Ascending aorta (tissue), 2 donors: Measurements from ENCODE around the gene KAT7. TPM values are rescaled to one million over a fixed set of nuclear protein-coding genes. Genes with fewer than 3 reads are reported as not detected.

Experiments used
- DNase-seq, 2 donors: peaks; one replicate each; pipeline ENCODE4 v3.0.0-alpha.2; 2019; ENCODE audit warnings: low spot score in 2 of 2
- H3K27ac ChIP-seq, 2 donors: fragments of 200-600 bp; sonication (generic); one replicate each; pipeline ENCODE4 v1.5.1; 2016 to 2017; ENCODE audit warnings: mild to moderate bottlenecking in 1 of 2
- H3K27me3 ChIP-seq: fragments of 200-600 bp; sonication (generic); one replicate; pipeline ENCODE4 v1.5.1; 2017
- H3K36me3 ChIP-seq, 2 donors: fragments of 200-600 bp; sonication (generic); one replicate each; pipeline ENCODE4 v1.5.1; 2016
- H3K4me1 ChIP-seq, 2 donors: fragments of 200-600 bp; sonication (generic); one replicate each; pipeline ENCODE4 v1.5.1; 2016 to 2017; ENCODE audit warnings: mild to moderate bottlenecking in 1 of 2
- H3K4me3 ChIP-seq, 2 donors: fragments of 200-600 bp; sonication (generic); one replicate each; pipeline ENCODE4 v1.5.1; 2016 to 2017; ENCODE audit warnings: mild to moderate bottlenecking in 1 of 2
- H3K9me3 ChIP-seq, 2 donors: fragments of 200-600 bp; sonication (generic); one replicate each; pipeline ENCODE4 v1.5.1; 2016
- intact Hi-C: fragments of 100-400 bp; cut with DNase I; formaldehyde crosslinking; loops from one replicate; pipeline ENCODE4 v1.15.1; 2023
- total RNA-seq: library from RNA; depleted of rRNA; stranded (reverse); fragments of >200 nt; gene quantifications from one replicate; pipeline ENCODE4 v1.1.0, GENCODE V29; 2016
- TF ChIP-seq, protein P1 (sequence below), 3 experiments: fragments of 200-600 bp in 2 of 3; fragments of 450-650 bp in 1 of 3; sonication (generic) in 2 of 3; IDR thresholded peaks; one replicate each; pipeline ENCODE4 v1.5.1; 2016 to 2019; ENCODE audit warnings: antibody characterized with exemption in 3 of 3, mild to moderate bottlenecking in 1 of 3, moderate library complexity in 1 of 3

Gene KAT7
- total RNA-seq, 1 donor from 2014 or later = 46.6 TPM

DNA sequence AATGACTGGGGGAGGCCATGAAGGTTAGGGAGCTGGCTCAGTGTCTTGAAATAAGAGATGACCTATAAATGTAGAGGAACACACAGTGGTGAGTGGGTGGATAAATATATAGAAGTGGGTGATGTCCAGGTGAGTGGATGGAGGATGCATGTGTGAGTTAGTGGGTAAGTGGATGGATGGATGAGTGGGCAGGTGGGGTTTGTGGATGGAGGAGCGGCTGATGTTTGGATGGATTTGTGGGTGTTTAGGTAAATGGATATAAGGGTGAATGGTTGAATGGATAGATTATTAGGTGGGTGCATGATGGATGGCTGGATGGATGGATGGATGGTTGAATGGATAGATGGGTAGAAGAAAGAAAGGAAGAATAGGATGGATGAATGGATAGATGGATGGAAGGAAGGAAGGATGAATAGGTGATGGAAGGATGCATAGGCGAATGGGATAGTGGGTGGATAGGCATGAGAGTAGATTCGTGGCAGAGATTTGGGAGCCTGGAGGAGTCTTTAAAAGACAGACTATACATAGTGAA is 78.5 kb downstream of the KAT7 start:
- TF ChIP-seq, protein P1, sequence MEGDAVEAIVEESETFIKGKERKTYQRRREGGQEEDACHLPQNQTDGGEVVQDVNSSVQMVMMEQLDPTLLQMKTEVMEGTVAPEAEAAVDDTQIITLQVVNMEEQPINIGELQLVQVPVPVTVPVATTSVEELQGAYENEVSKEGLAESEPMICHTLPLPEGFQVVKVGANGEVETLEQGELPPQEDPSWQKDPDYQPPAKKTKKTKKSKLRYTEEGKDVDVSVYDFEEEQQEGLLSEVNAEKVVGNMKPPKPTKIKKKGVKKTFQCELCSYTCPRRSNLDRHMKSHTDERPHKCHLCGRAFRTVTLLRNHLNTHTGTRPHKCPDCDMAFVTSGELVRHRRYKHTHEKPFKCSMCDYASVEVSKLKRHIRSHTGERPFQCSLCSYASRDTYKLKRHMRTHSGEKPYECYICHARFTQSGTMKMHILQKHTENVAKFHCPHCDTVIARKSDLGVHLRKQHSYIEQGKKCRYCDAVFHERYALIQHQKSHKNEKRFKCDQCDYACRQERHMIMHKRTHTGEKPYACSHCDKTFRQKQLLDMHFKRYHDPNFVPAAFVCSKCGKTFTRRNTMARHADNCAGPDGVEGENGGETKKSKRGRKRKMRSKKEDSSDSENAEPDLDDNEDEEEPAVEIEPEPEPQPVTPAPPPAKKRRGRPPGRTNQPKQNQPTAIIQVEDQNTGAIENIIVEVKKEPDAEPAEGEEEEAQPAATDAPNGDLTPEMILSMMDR (IDR thresholded peaks at IDR 0.05) = no peak
- intact Hi-C loops = no loop called here
- Histone ChIP-seq H3K9me3 (no peaks in the 10 kb centered on the region), H3K27ac (no peak overlapping the region), H3K4me3 (no peak overlapping the region), H3K4me1 (no peaks in the 10 kb centered on the region), H3K27me3 (no peaks in the 10 kb centered on the region), H3K36me3 (no peaks in the 10 kb centered on the region)
- no peak for DNase-seq

DNA sequence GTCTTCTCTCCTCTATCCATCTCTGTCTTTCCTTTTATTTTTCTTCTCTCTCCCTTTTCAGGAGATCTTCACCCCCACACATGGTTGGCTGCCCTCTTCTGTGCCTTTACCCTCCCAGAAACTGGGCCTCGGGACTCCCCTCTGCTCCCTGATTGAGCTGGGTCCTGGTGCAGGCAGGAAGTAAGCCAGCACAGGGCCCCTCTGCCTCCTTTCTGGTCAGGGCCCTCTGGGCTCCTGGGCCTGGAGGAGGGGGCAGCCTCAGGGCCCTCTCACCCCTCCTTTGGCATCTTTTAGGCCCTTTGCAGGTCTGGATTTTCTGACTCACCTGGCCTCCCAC is 80.5 kb downstream of the KAT7 start:
- H3K4me3 ChIP-seq = no peak overlapping the region
- TF ChIP-seq, protein P1 (IDR thresholded peaks at IDR 0.05) = no peak
- H3K27me3 ChIP-seq = no peaks in the 10 kb centered on the region
- no peak overlapping the region for H3K27ac ChIP-seq
- H3K4me1 ChIP-seq = no peaks in the 10 kb centered on the region
- H3K9me3 ChIP-seq = no peaks in the 10 kb centered on the region
- no peaks in the 10 kb centered on the region for H3K36me3 ChIP-seq
- DNase-seq = no peak
- intact Hi-C loops = no loop called here

DNA sequence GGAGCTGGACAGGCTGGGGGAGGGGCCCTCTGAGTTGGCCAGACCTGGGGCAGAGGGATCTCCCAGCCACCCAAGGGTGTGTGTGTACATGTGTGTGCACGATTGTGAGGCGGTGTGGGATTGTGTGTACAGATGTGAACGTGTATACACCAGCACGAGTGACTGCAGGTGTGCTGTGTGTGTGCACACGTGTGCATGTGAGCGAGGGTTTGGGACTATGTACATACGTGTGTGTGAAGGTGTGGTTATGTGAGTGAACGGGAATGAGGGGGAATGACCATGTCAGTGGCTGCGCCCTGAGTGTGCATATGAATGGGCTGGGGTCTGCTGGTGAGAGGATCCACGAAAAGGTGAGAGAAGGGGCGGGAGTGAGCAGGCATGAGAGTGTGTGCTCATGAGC is 81.8 kb downstream of the KAT7 start:
- no peaks in the 10 kb centered on the region for H3K36me3 ChIP-seq

DNA sequence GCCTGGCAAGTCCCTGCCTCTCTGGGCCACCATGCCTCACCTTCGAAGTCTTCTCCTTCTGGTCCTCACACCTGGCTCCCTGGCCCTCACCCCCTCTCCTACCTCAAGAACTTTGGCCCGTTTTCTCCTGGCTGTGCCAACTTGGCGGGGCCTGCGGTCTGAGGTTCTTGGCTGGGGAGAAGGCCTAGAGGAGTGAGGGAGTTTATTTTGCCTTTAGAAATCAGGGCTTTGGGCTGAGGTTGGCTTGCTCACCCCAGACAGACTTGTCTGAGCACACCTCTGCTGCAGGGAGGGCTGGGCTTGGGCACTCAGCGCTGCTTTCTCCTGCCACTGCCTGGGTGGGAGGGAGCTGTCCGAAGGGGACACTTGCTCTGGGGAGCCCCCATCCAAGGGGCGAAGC is 82.7 kb downstream of the KAT7 start:
- no peaks in the 10 kb centered on the region for H3K9me3 ChIP-seq
- no peak overlapping the region for H3K4me3 ChIP-seq
- H3K36me3 ChIP-seq = no peaks in the 10 kb centered on the region
- H3K27me3 ChIP-seq = no peaks in the 10 kb centered on the region
- TF ChIP-seq, protein P1 (IDR thresholded peaks at IDR 0.05) = no peak
- H3K27ac ChIP-seq = no peak overlapping the region
- no peak for DNase-seq
- no peaks in the 10 kb centered on the region for H3K4me1 ChIP-seq
- intact Hi-C loops = no loop called here

More for the DNA sequence above, 81.8 kb downstream of the KAT7 start:
- Histone ChIP-seq H3K9me3 (no peaks in the 10 kb centered on the region), H3K27ac (no peak overlapping the region), H3K4me3 (no peak overlapping the region), H3K4me1 (no peaks in the 10 kb centered on the region), H3K27me3 (no peaks in the 10 kb centered on the region)
- TF ChIP-seq, protein P1 (IDR thresholded peaks at IDR 0.05) = no peak
- no peak for DNase-seq
- intact Hi-C loops = no loop called here

DNA sequence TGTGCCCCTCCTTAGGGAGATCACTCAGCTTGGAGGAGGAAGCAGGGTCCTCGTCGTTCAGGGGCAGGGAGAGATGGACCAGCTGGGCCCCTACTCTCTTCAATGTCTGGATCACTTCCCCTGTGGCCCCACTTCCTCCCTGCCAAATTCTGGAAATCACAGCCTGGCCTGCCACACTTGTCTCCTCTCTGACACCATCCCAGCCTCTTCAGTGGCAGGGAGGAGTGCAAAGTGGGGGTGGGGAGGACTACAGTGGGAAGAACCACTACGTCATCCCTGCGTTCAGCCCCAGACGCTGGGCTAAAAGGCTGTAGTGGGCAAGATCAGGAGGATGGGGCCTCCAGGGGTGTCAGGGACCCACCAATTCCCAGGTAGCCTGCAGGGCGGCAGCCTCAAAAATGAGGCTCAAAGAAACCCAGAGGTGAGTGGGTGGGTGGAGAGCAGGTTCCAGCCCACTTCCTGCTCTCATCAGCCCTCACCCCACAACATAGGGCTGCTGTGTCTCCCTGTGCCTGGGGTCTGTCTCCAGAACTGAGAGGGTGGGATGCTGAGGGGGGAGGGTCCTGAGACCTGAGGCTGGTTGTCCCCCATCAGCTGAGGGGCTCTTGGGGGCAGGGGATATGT is 84.4 kb downstream of the KAT7 start:
- TF ChIP-seq, protein P1 (IDR thresholded peaks at IDR 0.05) = no peak
- no peak overlapping the region for H3K27ac ChIP-seq
- no peak overlapping the region for H3K4me3 ChIP-seq
- no peaks in the 10 kb centered on the region for H3K36me3 ChIP-seq
- no peaks in the 10 kb centered on the region for H3K4me1 ChIP-seq
- DNase-seq = no peak
- no peaks in the 10 kb centered on the region for H3K9me3 ChIP-seq
- H3K27me3 ChIP-seq = no peaks in the 10 kb centered on the region
- intact Hi-C loops = no loop called here

DNA sequence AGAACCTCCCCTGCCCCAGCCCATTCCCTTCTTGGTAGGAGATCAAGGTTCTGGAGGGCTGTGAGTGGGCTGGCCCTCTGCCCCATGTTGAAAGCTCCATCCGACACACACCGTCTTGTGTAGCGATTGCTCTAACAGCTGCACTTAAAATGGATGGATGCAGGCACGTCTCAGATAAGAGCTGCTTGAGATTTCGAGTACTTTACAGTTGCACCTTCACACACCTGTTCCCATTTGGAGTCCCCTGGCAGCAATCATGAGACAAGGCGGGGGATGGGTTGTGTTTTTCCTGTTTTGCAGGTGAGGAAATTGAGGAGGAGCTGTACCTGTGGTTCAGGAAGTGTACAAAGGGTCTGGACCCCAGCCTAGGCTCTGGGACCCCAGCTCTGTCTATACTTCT is 85.0 kb downstream of the KAT7 start:
- intact Hi-C loops = no loop called here
- TF ChIP-seq, protein P1 (IDR thresholded peaks at IDR 0.05) = no peak
- H3K9me3 ChIP-seq = no peaks in the 10 kb centered on the region
- H3K4me3 ChIP-seq = no peak overlapping the region
- no peaks in the 10 kb centered on the region for H3K27me3 ChIP-seq
- no peak overlapping the region for H3K27ac ChIP-seq
- no peaks in the 10 kb centered on the region for H3K36me3 ChIP-seq
- no peaks in the 10 kb centered on the region for H3K4me1 ChIP-seq
- no peak for DNase-seq
